Panc1 (cell line): ENCODE data around the gene ZNF318. TPM values are rescaled to one million over a fixed set of nuclear protein-coding genes. Genes with fewer than 3 reads are reported as not detected.

Experiments
- ATAC-seq: fragments of 200-7000 bp; cut with Tn5 transposase; 2 replicates; pipeline ENCODE4 v1.9.1; 2020; ENCODE audit warnings: mild to moderate bottlenecking, moderate library complexity
- BruUV-seq: library from RNA; stranded (reverse); fragments of 400-500 nt; replicated peaks from 2 replicates; lab custom pipeline; 2021; lab: Mats Ljungman, UMichigan
- CTCF ChIA-PET: fragments of 300-600 bp; sonication (Branson Sonifier 250); formaldehyde crosslinking; loops from one replicate; lab custom pipeline; 2022; ENCODE audit warnings: antibody characterized with exemption; lab: Charles Lee
- POLR2A ChIA-PET: fragments of 300-600 bp; sonication (Branson Sonifier 250); formaldehyde crosslinking; loops from one replicate; lab custom pipeline; 2022; ENCODE audit warnings: antibody characterized with exemption; lab: Charles Lee
- DNase-seq: peaks from one replicate; pipeline ENCODE4 v3.0.0-alpha.2; 2010; ENCODE audit warnings: low read depth, low spot score
- H3K27ac ChIP-seq: 2 replicates; pipeline ENCODE4 v1.5.1; 2011; ENCODE audit warnings: mild to moderate bottlenecking, low read length, inconsistent platforms
- H3K27me3 ChIP-seq: fragments of 200-500 bp; sonication (Bioruptor generic); 2 replicates; pipeline ENCODE4 v1.6.0; 2014; ENCODE audit warnings: low read length, inconsistent platforms; ENCODE audit not compliant: control insufficient read depth, insufficient read depth
- H3K36me3 ChIP-seq: fragments of 200-500 bp; sonication (Bioruptor generic); 2 replicates; pipeline ENCODE4 v1.5.1; 2014; ENCODE audit warnings: inconsistent platforms, mild to moderate bottlenecking, low read length, moderate library complexity; ENCODE audit not compliant: control insufficient read depth, insufficient read depth
- H3K4me1 ChIP-seq: 2 replicates; pipeline ENCODE4 v1.5.1; 2011; ENCODE audit warnings: inconsistent platforms, mild to moderate bottlenecking, low read length, moderate library complexity; ENCODE audit not compliant: control insufficient read depth, insufficient read depth
- H3K4me3 ChIP-seq, 2 experiments: 2 replicates each; pipeline ENCODE4 v1.5.1; 2011 to 2012; ENCODE audit warnings: low read depth in 2 of 2, low read length in 2 of 2, mild to moderate bottlenecking in 2 of 2, inconsistent platforms in 1 of 2, moderate library complexity in 1 of 2
- H3K9me3 ChIP-seq: fragments of 200-500 bp; sonication (Bioruptor generic); 2 replicates; pipeline ENCODE4 v1.5.1; 2014; ENCODE audit warnings: low read depth, mild to moderate bottlenecking, inconsistent platforms, low read length, moderate library complexity; ENCODE audit not compliant: control insufficient read depth, insufficient read depth
- POLR2AphosphoS5 ChIP-seq: IDR thresholded peaks from 2 replicates; pipeline ENCODE4 v1.6.1; 2012; ENCODE audit warnings: mild to moderate bottlenecking, low read depth, low read length, moderate library complexity
- SIN3A ChIP-seq: IDR thresholded peaks from 2 replicates; pipeline ENCODE4 v1.6.1; 2012; ENCODE audit warnings: low read depth, mild to moderate bottlenecking, low read length, moderate library complexity, borderline replicate concordance; ENCODE audit not compliant: insufficient read depth
- TCF7L2 ChIP-seq: IDR thresholded peaks from 2 replicates; pipeline ENCODE4 v1.6.1; 2011; ENCODE audit warnings: mild to moderate bottlenecking, low read depth, low read length, inconsistent platforms
- in situ Hi-C: cut with HindIII; loops from 2 replicates; pipeline ENCODE4 v1.10.0; 2016; ENCODE audit warnings: low sequenced_read_pairs, low pct_unique_long_range_greater_than_20kb
- intact Hi-C: fragments of 100-400 bp; cut with micrococcal nuclease; formaldehyde crosslinking; loops from one replicate; pipeline ENCODE4 v1.10.0; 2022; ENCODE audit not compliant: unreplicated experiment
- total RNA-seq: library from RNA; stranded (reverse); gene quantifications from one replicate; pipeline ENCODE4 v1.2.1, GENCODE V29; 2021; ENCODE audit not compliant: unreplicated experiment
- TF ChIP-seq, protein P1 (sequence below): fragments of 450-650 bp; IDR thresholded peaks from 2 replicates; pipeline ENCODE4 v1.5.1; 2017; ENCODE audit warnings: mild to moderate bottlenecking
- TF ChIP-seq, protein P2 (sequence below), 2 experiments: IDR thresholded peaks; 2 replicates each; pipeline ENCODE4 v1.6.1; 2011 to 2012; ENCODE audit warnings: low read depth in 2 of 2, control low read depth in 1 of 2, low read length in 1 of 2, mild to moderate bottlenecking in 1 of 2, moderate library complexity in 1 of 2; ENCODE audit not compliant: insufficient read depth in 1 of 2

ZNF318 gene
- total RNA-seq, 1 experiment from 2014 or later: 28.0 TPM

DNA sequence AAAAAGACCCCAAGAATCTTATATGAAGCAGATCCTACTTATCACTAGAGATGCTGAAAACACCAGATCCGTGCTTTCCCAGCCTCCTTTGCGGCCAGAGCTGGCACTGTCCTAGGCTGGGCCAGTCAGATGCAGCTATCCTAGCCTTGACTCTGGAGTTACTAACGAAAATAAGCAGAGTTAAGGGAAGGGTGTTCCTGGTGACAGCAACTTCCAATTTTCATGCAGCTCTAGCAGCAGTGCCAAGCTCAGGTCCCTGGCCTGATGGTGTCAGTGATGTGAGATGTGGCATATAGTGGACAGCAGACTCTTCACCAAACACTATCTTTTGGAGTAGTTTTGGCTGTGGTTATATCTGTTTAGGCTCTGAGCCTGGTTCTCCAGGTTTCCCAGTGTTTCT, 32.3 kb upstream of the ZNF318 start:
- Histone ChIP-seq H3K9me3 (no peaks in the 10 kb centered on the region), H3K27ac (no peak overlapping the region), H3K4me1 (no peaks in the 10 kb centered on the region), H3K36me3 (no peaks in the 10 kb centered on the region), H3K27me3 (peaks cover 3% of the 10 kb centered on the region; the same call in 1 of the 2 replicates), H3K4me3 (no peak overlapping the region)
- CTCF ChIA-PET: no interaction called here
- BruUV-seq: no TSS peak
- in situ Hi-C loops: no loop called here
- POLR2A ChIA-PET: no interaction called here
- intact Hi-C loops: no loop called here
- no peak for DNase-seq
- no peak for ATAC-seq
- TF ChIP-seq TCF7L2 (no peak), POLR2AphosphoS5 (no peak), SIN3A (no peak)
- TF ChIP-seq, protein P1, sequence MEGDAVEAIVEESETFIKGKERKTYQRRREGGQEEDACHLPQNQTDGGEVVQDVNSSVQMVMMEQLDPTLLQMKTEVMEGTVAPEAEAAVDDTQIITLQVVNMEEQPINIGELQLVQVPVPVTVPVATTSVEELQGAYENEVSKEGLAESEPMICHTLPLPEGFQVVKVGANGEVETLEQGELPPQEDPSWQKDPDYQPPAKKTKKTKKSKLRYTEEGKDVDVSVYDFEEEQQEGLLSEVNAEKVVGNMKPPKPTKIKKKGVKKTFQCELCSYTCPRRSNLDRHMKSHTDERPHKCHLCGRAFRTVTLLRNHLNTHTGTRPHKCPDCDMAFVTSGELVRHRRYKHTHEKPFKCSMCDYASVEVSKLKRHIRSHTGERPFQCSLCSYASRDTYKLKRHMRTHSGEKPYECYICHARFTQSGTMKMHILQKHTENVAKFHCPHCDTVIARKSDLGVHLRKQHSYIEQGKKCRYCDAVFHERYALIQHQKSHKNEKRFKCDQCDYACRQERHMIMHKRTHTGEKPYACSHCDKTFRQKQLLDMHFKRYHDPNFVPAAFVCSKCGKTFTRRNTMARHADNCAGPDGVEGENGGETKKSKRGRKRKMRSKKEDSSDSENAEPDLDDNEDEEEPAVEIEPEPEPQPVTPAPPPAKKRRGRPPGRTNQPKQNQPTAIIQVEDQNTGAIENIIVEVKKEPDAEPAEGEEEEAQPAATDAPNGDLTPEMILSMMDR: no peak
- TF ChIP-seq, protein P2, sequence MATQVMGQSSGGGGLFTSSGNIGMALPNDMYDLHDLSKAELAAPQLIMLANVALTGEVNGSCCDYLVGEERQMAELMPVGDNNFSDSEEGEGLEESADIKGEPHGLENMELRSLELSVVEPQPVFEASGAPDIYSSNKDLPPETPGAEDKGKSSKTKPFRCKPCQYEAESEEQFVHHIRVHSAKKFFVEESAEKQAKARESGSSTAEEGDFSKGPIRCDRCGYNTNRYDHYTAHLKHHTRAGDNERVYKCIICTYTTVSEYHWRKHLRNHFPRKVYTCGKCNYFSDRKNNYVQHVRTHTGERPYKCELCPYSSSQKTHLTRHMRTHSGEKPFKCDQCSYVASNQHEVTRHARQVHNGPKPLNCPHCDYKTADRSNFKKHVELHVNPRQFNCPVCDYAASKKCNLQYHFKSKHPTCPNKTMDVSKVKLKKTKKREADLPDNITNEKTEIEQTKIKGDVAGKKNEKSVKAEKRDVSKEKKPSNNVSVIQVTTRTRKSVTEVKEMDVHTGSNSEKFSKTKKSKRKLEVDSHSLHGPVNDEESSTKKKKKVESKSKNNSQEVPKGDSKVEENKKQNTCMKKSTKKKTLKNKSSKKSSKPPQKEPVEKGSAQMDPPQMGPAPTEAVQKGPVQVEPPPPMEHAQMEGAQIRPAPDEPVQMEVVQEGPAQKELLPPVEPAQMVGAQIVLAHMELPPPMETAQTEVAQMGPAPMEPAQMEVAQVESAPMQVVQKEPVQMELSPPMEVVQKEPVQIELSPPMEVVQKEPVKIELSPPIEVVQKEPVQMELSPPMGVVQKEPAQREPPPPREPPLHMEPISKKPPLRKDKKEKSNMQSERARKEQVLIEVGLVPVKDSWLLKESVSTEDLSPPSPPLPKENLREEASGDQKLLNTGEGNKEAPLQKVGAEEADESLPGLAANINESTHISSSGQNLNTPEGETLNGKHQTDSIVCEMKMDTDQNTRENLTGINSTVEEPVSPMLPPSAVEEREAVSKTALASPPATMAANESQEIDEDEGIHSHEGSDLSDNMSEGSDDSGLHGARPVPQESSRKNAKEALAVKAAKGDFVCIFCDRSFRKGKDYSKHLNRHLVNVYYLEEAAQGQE (IDR thresholded peaks at IDR 0.05; ENCODE audit: insufficient read depth in 1 of 2, low read depth in 2 of 2, low read length in 1 of 2): no peak

DNA sequence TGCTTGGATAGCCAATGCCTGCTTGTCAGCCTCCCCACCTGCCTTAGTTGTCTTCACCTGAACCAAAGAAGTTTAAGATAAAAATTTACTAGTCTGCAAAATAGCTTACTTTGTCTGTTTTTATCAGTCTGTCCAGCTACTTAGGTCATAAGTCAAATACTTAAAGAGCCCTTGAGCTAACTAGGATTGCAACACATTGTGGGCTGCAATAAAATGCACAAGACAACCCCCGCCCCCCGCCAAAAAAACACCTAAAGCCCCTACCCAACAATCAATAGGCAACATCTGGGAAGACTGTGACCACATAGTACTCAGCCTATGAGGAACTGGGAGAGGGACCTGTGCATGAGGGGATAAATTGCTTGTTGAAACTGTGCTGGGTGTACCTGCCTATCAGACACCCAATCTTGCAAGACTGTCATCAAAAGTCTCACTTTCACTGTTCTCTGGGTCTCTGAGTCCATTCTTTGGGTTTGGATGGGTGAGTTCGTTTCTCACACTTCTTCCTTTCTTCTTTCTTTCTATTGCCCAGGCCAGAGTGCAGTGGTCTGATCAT, 30.6 kb upstream of the ZNF318 start:
- H3K36me3 ChIP-seq: no peaks in the 10 kb centered on the region
- no peak overlapping the region for H3K27ac ChIP-seq
- intact Hi-C loops: no loop called here
- H3K9me3 ChIP-seq: no peaks in the 10 kb centered on the region
- H3K4me1 ChIP-seq: no peaks in the 10 kb centered on the region
- POLR2A ChIA-PET: no interaction called here
- TF ChIP-seq POLR2AphosphoS5 (no peak), TCF7L2 (no peak), SIN3A (no peak)
- TF ChIP-seq, protein P1: no peak
- TF ChIP-seq, protein P2 (IDR thresholded peaks at IDR 0.05; ENCODE audit: insufficient read depth in 1 of 2, low read depth in 2 of 2, low read length in 1 of 2): no peak
- in situ Hi-C loops: no loop called here
- BruUV-seq: no TSS peak
- ATAC-seq: no peak
- no peak overlapping the region for H3K4me3 ChIP-seq
- DNase-seq: no peak
- CTCF ChIA-PET: no interaction called here
- H3K27me3 ChIP-seq: peaks cover 3% of the 10 kb centered on the region; the same call in 1 of the 2 replicates
